A549 (cell line): ENCODE measurements around the gene IBSP. TPM values are rescaled to one million over a fixed set of nuclear protein-coding genes. Genes with fewer than 3 reads are reported as not detected.

Experiments used
- ATAC-seq, 2 experiments: fragments of 200-7000 bp in 1 of 2; fragments of >200 bp in 1 of 2; cut with Nextera tagmentation in 1 of 2; cut with Tn5 transposase in 1 of 2; 3 replicates each; pipeline versions ENCODE4 v1.8.0 to v1.9.1; 2018 to 2020; ENCODE audit warnings: mild to moderate bottlenecking in 1 of 2, moderate library complexity in 1 of 2
- CTCF ChIA-PET: fragments of 300-600 bp; sonication (Branson Sonifier 250); formaldehyde crosslinking; extraction: SDS; loops from one replicate; lab custom pipeline; 2021; ENCODE audit warnings: antibody characterized with exemption, inconsistent platforms; lab: Yijun Ruan, JAX
- POLR2A ChIA-PET: fragments of 350-600 bp; formaldehyde crosslinking; extraction: SDS; loops from one replicate; lab custom pipeline; 2021; ENCODE audit warnings: antibody characterized with exemption, inconsistent platforms; lab: Yijun Ruan, JAX
- DNase-seq, 2 experiments: peaks; one replicate each; pipeline versions ENCODE4 v3.0.0 to v3.0.0-alpha.2; 2011 to 2016; ENCODE audit warnings: low read depth in 1 of 2, low spot score in 1 of 2
- FAIRE-seq: peaks from 2 replicates; lab custom pipeline; 2011; peaks lifted over from hg19 to GRCh38; lab: Jason Lieb, UNC
- H3K27ac ChIP-seq, 2 experiments: fragments of >200 bp; sonication (Bioruptor Twin); formaldehyde crosslinking; 3 replicates each; pipeline ENCODE4 v1.5.1; 2016 to 2017
- H3K4me1 ChIP-seq: fragments of >200 bp; sonication (Bioruptor Twin); formaldehyde crosslinking; 3 replicates; pipeline ENCODE4 v1.6.1; 2016
- H3K4me2 ChIP-seq: fragments of >200 bp; sonication (Bioruptor Twin); formaldehyde crosslinking; 3 replicates; pipeline ENCODE4 v1.6.1; 2016
- H3K4me3 ChIP-seq: fragments of >200 bp; sonication (Bioruptor Twin); formaldehyde crosslinking; 3 replicates; pipeline ENCODE4 v1.5.1; 2016
- H3K9me3 ChIP-seq: fragments of >200 bp; sonication (Bioruptor Twin); formaldehyde crosslinking; 3 replicates; pipeline ENCODE4 v1.6.1; 2016
- BHLHE40 ChIP-seq: IDR thresholded peaks from 2 replicates; pipeline ENCODE4 v1.6.1; 2012; ENCODE audit warnings: low read depth, low read length, inconsistent platforms
- CEBPB ChIP-seq, 2 experiments: fragments of >200 bp in 1 of 2; sonication (Bioruptor Twin) in 1 of 2; formaldehyde crosslinking in 1 of 2; IDR thresholded peaks; 2 replicates each; pipeline ENCODE4 v1.6.1; 2012 to 2016
- CHD2 ChIP-seq: fragments of 150-350 bp; IDR thresholded peaks from 2 replicates; pipeline ENCODE4 v1.6.1; 2014; ENCODE audit warnings: low read length; ENCODE audit not compliant: partially characterized antibody
- CTCF ChIP-seq: fragments of >200 bp; sonication (Bioruptor Twin); formaldehyde crosslinking; IDR thresholded peaks from 3 replicates; pipeline ENCODE4 v1.5.1; 2016
- ELK1 ChIP-seq: fragments of 150-350 bp; IDR thresholded peaks from 2 replicates; pipeline ENCODE4 v1.6.1; 2014; ENCODE audit warnings: low read depth, mild to moderate bottlenecking, low read length
- ESRRA ChIP-seq: fragments of 150-350 bp; IDR thresholded peaks from 2 replicates; pipeline ENCODE4 v1.6.1; 2014; ENCODE audit warnings: mild to moderate bottlenecking, low read length, borderline replicate concordance
- HDAC2 ChIP-seq: fragments of 200-600 bp; sonication (generic); IDR thresholded peaks from 2 replicates; pipeline ENCODE4 v1.6.1; 2016
- HOXA7 ChIP-seq: fragments of 250-450 bp; sonication (Bioruptor Pico); IDR thresholded peaks from 2 replicates; pipeline ENCODE4 v1.5.0; 2020; ENCODE audit warnings: mild to moderate bottlenecking, moderate library complexity
- HOXB13 ChIP-seq: fragments of 250-450 bp; sonication (Bioruptor Pico); IDR thresholded peaks from 2 replicates; pipeline ENCODE4 v1.5.0; 2020; ENCODE audit warnings: low read depth, mild to moderate bottlenecking, moderate library complexity
- JUN ChIP-seq, 2 experiments: fragments of >200 bp; sonication (Bioruptor Twin); formaldehyde crosslinking; IDR thresholded peaks; 2 replicates in 1 of 2; 3 replicates in 1 of 2; pipeline ENCODE4 v1.6.1; 2016 to 2017
- KDM1A ChIP-seq: fragments of 200-600 bp; sonication (generic); IDR thresholded peaks from 2 replicates; pipeline ENCODE4 v1.6.1; 2016; ENCODE audit warnings: low read depth, mild to moderate bottlenecking
- PHF8 ChIP-seq: fragments of 200-600 bp; sonication (generic); IDR thresholded peaks from 2 replicates; pipeline ENCODE4 v1.6.1; 2016; ENCODE audit warnings: low read depth, mild to moderate bottlenecking, antibody characterized with exemption, moderate library complexity, borderline replicate concordance
- RAD21 ChIP-seq, 2 experiments: fragments of >200 bp in 1 of 2; sonication (Bioruptor Twin) in 1 of 2; formaldehyde crosslinking in 1 of 2; IDR thresholded peaks in 1 of 2; conservative IDR thresholded peaks in 1 of 2; 2 replicates in 1 of 2; 3 replicates in 1 of 2; pipeline ENCODE4 v1.6.1; 2012 to 2018; ENCODE audit warnings: inconsistent platforms in 1 of 2
- RNF2 ChIP-seq: fragments of 200-600 bp; sonication (generic); IDR thresholded peaks from 2 replicates; pipeline ENCODE4 v1.6.1; 2016; ENCODE audit warnings: low read depth, mild to moderate bottlenecking, antibody characterized with exemption, moderate library complexity, borderline replicate concordance
- SMC3 ChIP-seq: fragments of >200 bp; sonication (Bioruptor Twin); formaldehyde crosslinking; IDR thresholded peaks from 3 replicates; pipeline ENCODE4 v1.6.1; 2018; ENCODE audit warnings: inconsistent platforms
- SREBF2 ChIP-seq: fragments of 450-650 bp; IDR thresholded peaks from 2 replicates; pipeline ENCODE4 v1.6.1; 2014; ENCODE audit warnings: mild to moderate bottlenecking, moderate library complexity
- TFCP2L1 ChIP-seq: fragments of 250-450 bp; sonication (Bioruptor Pico); IDR thresholded peaks from 2 replicates; pipeline ENCODE4 v1.5.0; 2021; ENCODE audit warnings: mild to moderate bottlenecking
- WGBS: methylation state at CpG from one replicate; pipeline ENCODE4 v1.1.6; 2017; ENCODE audit errors: missing lambda C conversion rate; 5-methylcytosine and 5-hydroxymethylcytosine counted together
- polyA plus RNA-seq, 4 experiments: library from polyadenylated mRNA; depleted of rRNA in 3 of 4; stranded (reverse); fragments of >200 nt; fragmentation: RNase III in 1 of 4; extraction: RNeasy Plus Mini Kit Qiagen cat#74134 plus additional on column Dnase treatment in 1 of 4; gene quantifications; 2 replicates in 3 of 4; 3 replicates in 1 of 4; pipeline ENCODE4 v1.2.3, GENCODE V29; 2011 to 2017
- TF ChIP-seq, protein P1 (sequence below): fragments of 250-450 bp; sonication (Bioruptor Pico); IDR thresholded peaks from 2 replicates; pipeline ENCODE4 v1.5.0; 2021; ENCODE audit warnings: mild to moderate bottlenecking, moderate library complexity, borderline replicate concordance

Gene IBSP
- polyA plus RNA-seq, 2 of the 4 experiments (the other 2 are of a cell fraction) = not detected

- POLR2A ChIA-PET = no interaction called here
- Histone ChIP-seq H3K9me3 (no peaks in the 10 kb centered on the region), H3K4me3 (no peak overlapping the region), H3K4me2 (no peak overlapping the region), H3K4me1 (no peaks in the 10 kb centered on the region), H3K27ac (no peak overlapping the region)
- CTCF ChIA-PET = interaction anchor here (0.9 to 1.6 kb wide), 3 partner anchors 9 to 291 kb away, joined by 3 to 7 read pairs (median 3); no protein-coding TSS in a partner anchor
- DNase-seq (no peak), ATAC-seq (no peak), FAIRE-seq (no peak)
- TF ChIP-seq HOXB13 (CRISPR knock-in tag) = no peak
- TF ChIP-seq PHF8 = no peak
- no peak for TF ChIP-seq HOXA7
- TF ChIP-seq RAD21 (conservative IDR thresholded peaks at IDR 0.05 in 1 of 2, IDR thresholded peaks at IDR 0.05 in 1 of 2) = no peak
- TF ChIP-seq SREBF2 = no peak
- TF ChIP-seq ELK1 = no peak
- TF ChIP-seq ESRRA = no peak
- TF ChIP-seq TFCP2L1 = no peak
- TF ChIP-seq, protein P1, sequence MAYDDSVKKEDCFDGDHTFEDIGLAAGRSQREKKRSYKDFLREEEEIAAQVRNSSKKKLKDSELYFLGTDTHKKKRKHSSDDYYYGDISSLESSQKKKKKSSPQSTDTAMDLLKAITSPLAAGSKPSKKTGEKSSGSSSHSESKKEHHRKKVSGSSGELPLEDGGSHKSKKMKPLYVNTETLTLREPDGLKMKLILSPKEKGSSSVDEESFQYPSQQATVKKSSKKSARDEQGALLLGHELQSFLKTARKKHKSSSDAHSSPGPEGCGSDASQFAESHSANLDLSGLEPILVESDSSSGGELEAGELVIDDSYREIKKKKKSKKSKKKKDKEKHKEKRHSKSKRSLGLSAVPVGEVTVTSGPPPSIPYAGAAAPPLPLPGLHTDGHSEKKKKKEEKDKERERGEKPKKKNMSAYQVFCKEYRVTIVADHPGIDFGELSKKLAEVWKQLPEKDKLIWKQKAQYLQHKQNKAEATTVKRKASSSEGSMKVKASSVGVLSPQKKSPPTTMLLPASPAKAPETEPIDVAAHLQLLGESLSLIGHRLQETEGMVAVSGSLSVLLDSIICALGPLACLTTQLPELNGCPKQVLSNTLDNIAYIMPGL (CRISPR knock-in tag) = no peak
- no peak for TF ChIP-seq SMC3
- no peak for TF ChIP-seq KDM1A
- WGBS = 70% methylated on average over 2 of the region's 2 CpGs
Observed at GRCh38 chr4:87835743-87836142, 36.4 kb downstream of the IBSP start.

DNA sequence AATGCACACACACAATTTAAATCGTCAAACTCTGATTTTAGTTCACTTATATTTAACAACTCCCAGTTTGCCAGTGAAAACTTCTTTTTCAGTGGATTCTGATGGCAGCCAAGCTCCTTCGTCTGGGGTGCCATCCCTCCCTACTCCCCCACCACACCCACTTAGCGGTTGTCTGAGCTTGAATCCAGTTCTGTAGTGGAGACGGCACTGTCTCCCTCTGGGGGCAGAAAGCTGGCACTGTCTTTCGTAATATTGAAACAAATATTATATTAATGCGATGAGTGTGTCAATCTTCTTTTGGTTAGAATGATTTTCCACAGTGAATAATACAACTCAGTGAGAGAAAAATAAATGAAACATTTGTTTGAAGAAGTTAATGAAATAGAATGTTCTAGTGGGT lies 38.9 kb downstream of the IBSP start:
- no peak for FAIRE-seq
- ChIA-PET CTCF (interaction anchor here (0.6 to 4.4 kb wide), 23 partner anchors 8 to 300 kb away, joined by 3 to 47 read pairs (median 4); no protein-coding TSS in a partner anchor), POLR2A (no interaction called here)
- no peak overlapping the region for H3K4me3 ChIP-seq
- H3K4me2 ChIP-seq = 0 out of 3 replicates have a peak overlapping the region, but pooled peaks have one; percentile 10
- WGBS = 27% methylated on average over 6 of the region's 6 CpGs
- H3K27ac ChIP-seq = no peak overlapping the region
- H3K4me1 ChIP-seq = no peaks in the 10 kb centered on the region
- TF ChIP-seq CEBPB (IDR thresholded peaks at IDR 0.05) (0 out of 4 replicates have a peak, but pooled peaks of 1 of the 2 experiments have one; percentile 33), SMC3 (peak; percentile 53; the same call in 2 of the 3 replicates), CTCF (peak; percentile 44), RAD21 (conservative IDR thresholded peaks at IDR 0.05 in 1 of 2, IDR thresholded peaks at IDR 0.05 in 1 of 2) (peak; percentile 45; a peak in 4 of 5 replicates), HDAC2 (no peak), CHD2 (no peak), BHLHE40 (no peak), RNF2 (no peak), PHF8 (no peak), JUN (IDR thresholded peaks at IDR 0.05) (no peak)
- TF ChIP-seq, protein P1 (CRISPR knock-in tag) = no peak
- DNase-seq = peak; percentile 7 to 22
- peak; percentile 56 to 83; a peak in 3 of 6 replicates for ATAC-seq
- H3K9me3 ChIP-seq = no peaks in the 10 kb centered on the region
